ENCODE results near the gene SOX8.
A peak's percentile ranks its signal among the peaks of the same experiment; 100 is the strongest.
"Not testable (repeated sequence)": the region's sequence is repeated elsewhere in the genome, so short reads cannot be mapped to it uniquely, and the experiment has no call there.

The SOX8 gene

GRCh38 chr16:955766-956165 is 25.8 kb upstream of the SOX8 start:
- not testable (repeated sequence) for DNase-seq (ENCODE audit: low read depth)

- DNase-seq (ENCODE audit: low read depth): no peak
Measured at GRCh38 chr16:959232-960040, 22.1 kb upstream of the SOX8 start.

- no peak for DNase-seq (ENCODE audit: low read depth)
Measured at GRCh38 chr16:962366-962765, 19.2 kb upstream of the SOX8 start.

- no peak for DNase-seq (ENCODE audit: low read depth)
Measured at GRCh38 chr16:962901-963814, 18.4 kb upstream of the SOX8 start.

GRCh38 chr16:963913-964312 is 17.7 kb upstream of the SOX8 start:
- DNase-seq (ENCODE audit: low read depth): no peak

- no peak for DNase-seq (ENCODE audit: low read depth)
Measured at GRCh38 chr16:964356-965035, 17.1 kb upstream of the SOX8 start.

- no peak for DNase-seq (ENCODE audit: low read depth)
Measured at GRCh38 chr16:965036-965395, 16.6 kb upstream of the SOX8 start.

- no peak for DNase-seq (ENCODE audit: low read depth)
Measured at GRCh38 chr16:965487-965886, 16.1 kb upstream of the SOX8 start.

GRCh38 chr16:966035-966434 is 15.5 kb upstream of the SOX8 start:
- no peak for DNase-seq (ENCODE audit: low read depth)

GRCh38 chr16:966505-966904 is 15.1 kb upstream of the SOX8 start:
- no peak for DNase-seq (ENCODE audit: low read depth)

GRCh38 chr16:967077-967541 is 14.5 kb upstream of the SOX8 start:
- DNase-seq (ENCODE audit: low read depth): no peak

- DNase-seq (ENCODE audit: low read depth): no peak
Measured at GRCh38 chr16:967546-968295, 13.8 kb upstream of the SOX8 start.

GRCh38 chr16:968620-969019 is 12.9 kb upstream of the SOX8 start:
- DNase-seq (ENCODE audit: low read depth): no peak

GRCh38 chr16:969508-970385 is 11.8 kb upstream of the SOX8 start:
- DNase-seq (ENCODE audit: low read depth): no peak

GRCh38 chr16:970386-970765 is 11.2 kb upstream of the SOX8 start:
- no peak for DNase-seq (ENCODE audit: low read depth)

- DNase-seq (ENCODE audit: low read depth): peak; percentile 96
Measured at GRCh38 chr16:970766-971581, 10.6 kb upstream of the SOX8 start, which contains the start of gene LMF1. LMF1 (minus strand) TSS chr16:970984; CDS start chr16:970980, 4 bp downstream.

- DNase-seq (ENCODE audit: low read depth): no peak
Measured at GRCh38 chr16:971582-971905, 10.0 kb upstream of the SOX8 start.

- DNase-seq (ENCODE audit: low read depth): no peak
Measured at GRCh38 chr16:971981-972315, 9.6 kb upstream of the SOX8 start.

- no peak for DNase-seq (ENCODE audit: low read depth)
Measured at GRCh38 chr16:972316-973002, 9.1 kb upstream of the SOX8 start.

- no peak for DNase-seq (ENCODE audit: low read depth)
Measured at GRCh38 chr16:973366-973765, 8.2 kb upstream of the SOX8 start.
